NB4 (cell line): ENCODE measurements around the gene MMS22L.

ENCODE experiments used
- DNase-seq: peaks from one replicate; pipeline ENCODE4 v3.0.0; 2010; ENCODE audit warnings: low read depth
- H3K4me3 ChIP-seq: one replicate; pipeline ENCODE4 v1.5.1; 2011; ENCODE audit warnings: mild to moderate bottlenecking, low read depth, low read length, moderate library complexity
- CTCF ChIP-seq: IDR thresholded peaks from one replicate; pipeline ENCODE4 v1.5.1; 2012; ENCODE audit warnings: low read depth, low read length
- MAX ChIP-seq: IDR thresholded peaks from 2 replicates; pipeline ENCODE4 v1.6.1; 2011; ENCODE audit warnings: low read depth, low read length
- MYC ChIP-seq: IDR thresholded peaks from 2 replicates; pipeline ENCODE4 v1.6.1; 2011; ENCODE audit warnings: low read depth, low read length
- POLR2A ChIP-seq: IDR thresholded peaks from 2 replicates; pipeline ENCODE4 v1.6.1; 2011; ENCODE audit warnings: mild to moderate bottlenecking; ENCODE audit not compliant: insufficient read length; ENCODE audit errors: extremely low read depth

MMS22L gene

GRCh38 chr6:97269821-97270220 lies 13.2 kb downstream of the MMS22L start:
- H3K4me3 ChIP-seq = no peak overlapping the region
- DNase-seq = no peak
- no peak for TF ChIP-seq MYC
- TF ChIP-seq MAX = no peak
- TF ChIP-seq CTCF = no peak
- TF ChIP-seq POLR2A = no peak

- TF ChIP-seq MYC = no peak
- TF ChIP-seq MAX = no peak
- TF ChIP-seq POLR2A = no peak
- no peak for TF ChIP-seq CTCF
- H3K4me3 ChIP-seq = no peak overlapping the region
- no peak for DNase-seq
Measured at GRCh38 chr6:97262676-97263075, 20.3 kb downstream of the MMS22L start.

GRCh38 chr6:97246842-97247241 lies 36.2 kb downstream of the MMS22L start:
- H3K4me3 ChIP-seq = no peak overlapping the region
- no peak for DNase-seq
- no peak for TF ChIP-seq MYC
- no peak for TF ChIP-seq CTCF
- TF ChIP-seq MAX = no peak
- no peak for TF ChIP-seq POLR2A

- TF ChIP-seq MAX (no peak), POLR2A (no peak), MYC (no peak), CTCF (no peak)
- DNase-seq = no peak
- no peak overlapping the region for H3K4me3 ChIP-seq
Measured at GRCh38 chr6:97240222-97240621, 42.8 kb downstream of the MMS22L start.

- no peak overlapping the region for H3K4me3 ChIP-seq
- TF ChIP-seq MAX (no peak), CTCF (no peak), MYC (no peak), POLR2A (no peak)
- no peak for DNase-seq
Measured at GRCh38 chr6:97231911-97232310, 51.1 kb downstream of the MMS22L start.

GRCh38 chr6:97222903-97223302 lies 60.1 kb downstream of the MMS22L start:
- TF ChIP-seq CTCF (no peak), MAX (no peak), MYC (no peak), POLR2A (no peak)
- DNase-seq = no peak
- H3K4me3 ChIP-seq = no peak overlapping the region
